Ascending aorta (tissue), 2 donors: ENCODE results near the gene RAX2. TPM values are rescaled to one million over a fixed set of nuclear protein-coding genes. Genes with fewer than 3 reads are reported as not detected.

Experiments
- DNase-seq, 2 donors: peaks; one replicate each; pipeline ENCODE4 v3.0.0-alpha.2; 2019; ENCODE audit warnings: low spot score in 2 of 2
- H3K27ac ChIP-seq, 2 donors: fragments of 200-600 bp; sonication (generic); one replicate each; pipeline ENCODE4 v1.5.1; 2016 to 2017; ENCODE audit warnings: mild to moderate bottlenecking in 1 of 2
- H3K27me3 ChIP-seq: fragments of 200-600 bp; sonication (generic); one replicate; pipeline ENCODE4 v1.5.1; 2017
- H3K36me3 ChIP-seq, 2 donors: fragments of 200-600 bp; sonication (generic); one replicate each; pipeline ENCODE4 v1.5.1; 2016
- H3K4me1 ChIP-seq, 2 donors: fragments of 200-600 bp; sonication (generic); one replicate each; pipeline ENCODE4 v1.5.1; 2016 to 2017; ENCODE audit warnings: mild to moderate bottlenecking in 1 of 2
- H3K4me3 ChIP-seq, 2 donors: fragments of 200-600 bp; sonication (generic); one replicate each; pipeline ENCODE4 v1.5.1; 2016 to 2017; ENCODE audit warnings: mild to moderate bottlenecking in 1 of 2
- H3K9me3 ChIP-seq, 2 donors: fragments of 200-600 bp; sonication (generic); one replicate each; pipeline ENCODE4 v1.5.1; 2016
- CTCF ChIP-seq, 3 experiments: fragments of 200-600 bp in 2 of 3; fragments of 450-650 bp in 1 of 3; sonication (generic) in 2 of 3; IDR thresholded peaks; one replicate each; pipeline ENCODE4 v1.5.1; 2016 to 2019; ENCODE audit warnings: antibody characterized with exemption in 3 of 3, mild to moderate bottlenecking in 1 of 3, moderate library complexity in 1 of 3
- intact Hi-C: fragments of 100-400 bp; cut with DNase I; formaldehyde crosslinking; loops from one replicate; pipeline ENCODE4 v1.15.1; 2023
- total RNA-seq: library from RNA; depleted of rRNA; stranded (reverse); fragments of >200 nt; gene quantifications from one replicate; pipeline ENCODE4 v1.1.0, GENCODE V29; 2016

The RAX2 gene
- total RNA-seq, 1 donor from 2014 or later = not detected

GRCh38 chr19:3774621-3775373 lies 2.8 kb upstream of the RAX2 start:
- DNase-seq = no peak
- H3K36me3 ChIP-seq = no peaks in the 10 kb centered on the region
- no peaks in the 10 kb centered on the region for H3K9me3 ChIP-seq
- no peak overlapping the region for H3K27ac ChIP-seq
- intact Hi-C loops = no loop called here
- no peaks in the 10 kb centered on the region for H3K4me1 ChIP-seq
- no peak for TF ChIP-seq CTCF (IDR thresholded peaks at IDR 0.05)
- H3K4me3 ChIP-seq = no peak overlapping the region
- H3K27me3 ChIP-seq = no peaks in the 10 kb centered on the region

- intact Hi-C loops = no loop called here
- no peaks in the 10 kb centered on the region for H3K4me1 ChIP-seq
- no peak overlapping the region for H3K4me3 ChIP-seq
- H3K9me3 ChIP-seq = no peaks in the 10 kb centered on the region
- H3K27me3 ChIP-seq = no peaks in the 10 kb centered on the region
- H3K27ac ChIP-seq = no peak overlapping the region
- H3K36me3 ChIP-seq = no peaks in the 10 kb centered on the region
- TF ChIP-seq CTCF (IDR thresholded peaks at IDR 0.05) = no peak
- DNase-seq = no peak
These were observed 1.9 kb upstream of the RAX2 start for GRCh38 chr19:3773814-3774515.

GRCh38 chr19:3771000-3771905 lies 775 bp downstream of the RAX2 start:
- DNase-seq = no peak
- intact Hi-C loops = no loop called here
- Histone ChIP-seq H3K9me3 (no peaks in the 10 kb centered on the region), H3K27me3 (no peaks in the 10 kb centered on the region), H3K36me3 (peaks cover 18 to 25% of the 10 kb centered on the region in 2 donors), H3K27ac (no peak overlapping the region), H3K4me3 (no peak overlapping the region), H3K4me1 (no peaks in the 10 kb centered on the region)
- TF ChIP-seq CTCF (IDR thresholded peaks at IDR 0.05) = no peak

GRCh38 chr19:3770136-3770999 lies 1.7 kb downstream of the RAX2 start:
- Histone ChIP-seq H3K4me3 (no peak overlapping the region), H3K27ac (no peak overlapping the region), H3K36me3 (peaks cover 22 to 34% of the 10 kb centered on the region in 2 donors), H3K4me1 (no peaks in the 10 kb centered on the region), H3K9me3 (no peaks in the 10 kb centered on the region), H3K27me3 (no peaks in the 10 kb centered on the region)
- TF ChIP-seq CTCF (IDR thresholded peaks at IDR 0.05) = no peak
- DNase-seq = no peak
- intact Hi-C loops = no loop called here

GRCh38 chr19:3769494-3769893 lies 2.5 kb downstream of the RAX2 start:
- DNase-seq = no peak

More at GRCh38 chr19:3769494-3769893, 2.5 kb downstream of the RAX2 start:
- Histone ChIP-seq H3K9me3 (no peaks in the 10 kb centered on the region), H3K4me1 (no peaks in the 10 kb centered on the region), H3K4me3 (no peak overlapping the region), H3K36me3 (peaks cover 26 to 36% of the 10 kb centered on the region in 2 donors), H3K27me3 (no peaks in the 10 kb centered on the region), H3K27ac (no peak overlapping the region)
- no peak for TF ChIP-seq CTCF (IDR thresholded peaks at IDR 0.05)
- intact Hi-C loops = no loop called here
